ENCODE data around the gene PBOV1.

PBOV1 gene

GRCh38 chr6:138231381-138231886, 13.1 kb upstream of the PBOV1 start:
- Histone ChIP-seq H3K9me3 (ENCODE audit: control insufficient read depth, insufficient read depth, low read depth, low read length) (no peaks in the 10 kb centered on the region), H3K4me1 (ENCODE audit: control insufficient read depth, insufficient read depth, low read length) (peaks cover 15% of the 10 kb centered on the region), H3K27ac (ENCODE audit: extremely low read depth, low read depth, low read length) (no peak overlapping the region), H3K4me3 (ENCODE audit: low read depth, low read length) (no peak overlapping the region), H3K36me3 (ENCODE audit: control insufficient read depth in 2 of 2, insufficient read depth in 1 of 2, low read length in 2 of 2) (no peaks in the 10 kb centered on the region)
- TF ChIP-seq ZNF132 (tag by site-specific recombination; IDR thresholded peaks at IDR 0.05; ENCODE audit: borderline replicate concordance) (no peak), ZNF221 (tag by site-specific recombination; IDR thresholded peaks at IDR 0.05; ENCODE audit: borderline replicate concordance) (no peak), KLF1 (tag by site-specific recombination; IDR thresholded peaks at IDR 0.05) (no peak), ZNF513 (tag by site-specific recombination; IDR thresholded peaks at IDR 0.05) (no peak), ZNF211 (tag by site-specific recombination; IDR thresholded peaks at IDR 0.05; ENCODE audit: low read depth) (no peak), TRIM28 (IDR thresholded peaks at IDR 0.05; ENCODE audit: borderline replicate concordance, low read length) (peak; percentile 91; the same call in 1 of the 2 replicates), ZNF112 (tag by site-specific recombination; IDR thresholded peaks at IDR 0.05) (no peak), PRDM1 (tag by site-specific recombination; IDR thresholded peaks at IDR 0.05) (no peak), KLF10 (tag by site-specific recombination; IDR thresholded peaks at IDR 0.05) (no peak), TCF7L2 (IDR thresholded peaks at IDR 0.05; ENCODE audit: borderline replicate concordance, low read depth, low read length) (0 out of 2 replicates have a peak, but pooled peaks have one; percentile 26), OSR2 (tag by site-specific recombination; IDR thresholded peaks at IDR 0.05) (peak; percentile 43; the same call in 1 of the 2 replicates), ZNF555 (tag by site-specific recombination; conservative IDR thresholded peaks at IDR 0.05) (no peak), TSHZ1 (tag by site-specific recombination; IDR thresholded peaks at IDR 0.05; ENCODE audit: borderline replicate concordance) (no peak), ZSCAN16 (tag by site-specific recombination; IDR thresholded peaks at IDR 0.05) (no peak), ZNF19 (tag by site-specific recombination; IDR thresholded peaks at IDR 0.05; ENCODE audit: low read depth) (no peak), ZNF248 (tag by site-specific recombination; IDR thresholded peaks at IDR 0.05) (no peak), FEZF1 (tag by site-specific recombination; IDR thresholded peaks at IDR 0.05) (no peak), ZNF544 (tag by site-specific recombination; IDR thresholded peaks at IDR 0.05) (no peak)
- ChIA-PET CTCF (interaction anchor here (1.6 kb wide), 1 partner anchor 20 kb away, joined by 6 read pairs; no protein-coding TSS in a partner anchor), POLR2A (no interaction called here)

- no peak for TF ChIP-seq ZNF529 (tag by site-specific recombination; IDR thresholded peaks at IDR 0.05; ENCODE audit: insufficient replicate concordance)
- TF ChIP-seq ZNF311 (tag by site-specific recombination; IDR thresholded peaks at IDR 0.05; ENCODE audit: borderline replicate concordance), result no peak
- TF ChIP-seq MEIS1 (CRISPR knock-in tag; IDR thresholded peaks at IDR 0.05; ENCODE audit: borderline replicate concordance), result no peak
- TF ChIP-seq ZBTB7A (tag by site-specific recombination; IDR thresholded peaks at IDR 0.05; ENCODE audit: low read depth), result no peak
- ChIA-PET POLR2A (no interaction called here), CTCF (interaction anchor here (1.6 kb wide), 1 partner anchor 19 kb away, joined by 6 read pairs; no protein-coding TSS in a partner anchor)
- Histone ChIP-seq H3K9me3 (ENCODE audit: control insufficient read depth, insufficient read depth, low read depth, low read length) (no peaks in the 10 kb centered on the region), H3K4me1 (ENCODE audit: control insufficient read depth, insufficient read depth, low read length) (peaks cover 15% of the 10 kb centered on the region), H3K27ac (ENCODE audit: extremely low read depth, low read depth, low read length) (no peak overlapping the region), H3K36me3 (ENCODE audit: control insufficient read depth in 2 of 2, insufficient read depth in 1 of 2, low read length in 2 of 2) (no peaks in the 10 kb centered on the region), H3K4me3 (ENCODE audit: low read depth, low read length) (no peak overlapping the region)
These were observed 12.6 kb upstream of the PBOV1 start for GRCh38 chr6:138230759-138231380.
